Activated naive CD4-positive, alpha-beta T cell treated with anti-CD3 and anti-CD28 coated beads, Interleukin-2, amount 50 U/mL, for 72 hours (primary cell): ENCODE measurements around the gene ISCU. TPM values are rescaled to one million over a fixed set of nuclear protein-coding genes. Genes with fewer than 3 reads are reported as not detected.
A peak's percentile ranks its signal among the peaks of the same experiment; 100 is the strongest.

Experiments used
- ATAC-seq, 2 donors: fragments of 150-1000 bp; cut with Tn5 transposase; 2 replicates each; pipeline ENCODE4 v1.10.0; 2021; ENCODE audit warnings: mild to moderate bottlenecking in 2 of 2, moderate library complexity in 2 of 2
- DNase-seq, 2 donors: peaks; one replicate each; pipeline ENCODE4 v3.0.0; 2021 to 2022; ENCODE audit warnings: low spot score in 2 of 2
- H3K27ac Mint-ChIP-seq, 2 donors: one replicate each; pipeline ENCODE4 v1.8.0; 2022; ENCODE audit warnings: mild to moderate bottlenecking in 2 of 2, mixed read lengths in 2 of 2
- H3K36me3 Mint-ChIP-seq, 2 donors: one replicate each; pipeline ENCODE4 v1.8.0; 2022; ENCODE audit warnings: mixed read lengths in 2 of 2
- H3K9me3 Mint-ChIP-seq, 2 donors: one replicate each; pipeline ENCODE4 v1.8.0; 2022; ENCODE audit warnings: mixed read lengths in 2 of 2
- total RNA-seq, 2 donors: library from RNA; stranded (reverse); gene quantifications; one replicate each; pipeline ENCODE4 v1.2.3, GENCODE V29; 2022

The ISCU gene
- 100 to 1,000 TPM in 1 of 2 donors, 10 to 100 TPM in 1; 53.6 to 158 TPM for total RNA-seq

GRCh38 chr12:108562348-108563135 lies at the start of gene ISCU:
TSS of gene ISCU (plus strand) at chr12:108562596. CDS start at chr12:108562623, 27 bp downstream.
- H3K27ac Mint-ChIP-seq: peak within 1 kb of the TSS; percentile 99 to 100
- H3K9me3 Mint-ChIP-seq: no peaks in the 10 kb centered on the region
- peaks cover 40 to 50% of the 10 kb centered on the region in 2 donors for H3K36me3 Mint-ChIP-seq
- DNase-seq: peak; percentile 99 to 100
- peak; percentile 61 to 72 for ATAC-seq

GRCh38 chr12:108514468-108514972 lies 47.9 kb upstream of the ISCU start:
- peak in 1 of 2 donors; percentile 20 for ATAC-seq
- no peak for DNase-seq
- Mint-ChIP-seq H3K27ac (peak overlapping the region; percentile 91 to 98), H3K36me3 (no peaks in the 10 kb centered on the region), H3K9me3 (no peaks in the 10 kb centered on the region)

DNA sequence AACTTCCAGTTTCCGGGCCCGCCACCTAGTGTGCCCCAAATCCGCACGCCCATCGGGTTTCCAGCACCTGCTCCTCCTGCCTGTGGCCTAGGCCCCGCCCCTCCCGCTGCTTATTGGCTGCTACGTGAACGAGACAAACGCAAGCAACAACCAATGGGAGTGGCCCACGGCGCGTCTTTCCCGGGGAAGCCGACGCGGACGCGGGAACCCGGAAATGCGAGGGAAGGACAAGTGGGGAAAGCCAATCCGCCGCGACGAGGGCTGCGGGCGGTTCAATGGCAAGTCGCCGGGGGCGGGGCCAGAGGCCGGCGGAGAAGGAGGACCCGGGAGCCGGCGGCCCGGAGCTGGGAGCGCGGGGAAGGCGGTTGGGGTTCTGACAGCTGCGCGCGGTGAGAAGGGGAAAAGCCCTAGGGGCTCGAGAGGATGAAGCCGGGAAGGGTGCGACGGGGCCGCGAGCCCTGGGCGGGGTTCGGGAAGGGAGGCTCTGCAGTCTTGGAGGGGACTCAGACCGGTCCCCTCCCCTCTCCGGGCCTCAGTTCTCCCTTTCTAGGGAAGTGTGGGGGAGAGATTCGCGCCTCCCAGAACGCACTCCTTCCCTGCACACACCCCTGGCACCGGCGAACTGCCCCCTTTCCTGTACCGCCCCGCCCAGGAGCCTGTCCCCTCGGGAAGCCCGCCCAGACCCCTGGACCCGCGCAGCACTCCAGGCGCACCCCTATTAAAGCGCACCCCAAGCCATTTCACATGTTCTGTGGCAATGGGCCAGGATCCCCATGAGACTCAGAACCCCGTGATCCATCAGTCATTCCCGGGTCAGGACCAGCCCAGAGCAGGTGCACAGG lies 47.2 kb upstream of the ISCU start, which contains the start of gene FICD:
FICD (plus strand) TSS at position 305 of the 842 bp plus-strand sequence. CDS start 1,696 bp downstream, outside the sequence.
- peak within 1 kb of the TSS; percentile 91 to 98 for H3K27ac Mint-ChIP-seq
- no peaks in the 10 kb centered on the region for H3K36me3 Mint-ChIP-seq
- H3K9me3 Mint-ChIP-seq: no peaks in the 10 kb centered on the region
- ATAC-seq (peak; percentile 92 to 95), DNase-seq (peak; percentile 99)

DNA sequence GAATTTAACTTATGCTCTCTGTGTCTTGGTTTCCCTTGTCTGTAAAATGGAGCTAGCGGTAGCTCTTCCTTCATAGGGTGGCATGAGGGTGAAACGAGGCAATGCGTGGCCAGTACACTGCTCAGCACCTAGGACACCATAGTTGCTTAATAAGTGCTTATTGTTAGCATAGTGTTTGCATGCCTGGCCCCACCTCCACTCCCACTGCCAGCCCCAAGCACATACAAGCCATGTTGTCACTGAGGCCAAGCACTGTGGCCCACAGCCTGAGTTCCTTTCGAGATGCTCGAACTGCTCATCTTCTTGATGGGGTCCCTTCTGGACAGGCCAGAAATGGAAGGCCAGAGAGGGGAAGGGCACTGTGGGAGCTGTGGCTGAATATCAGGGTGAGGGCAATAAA lies 46.5 kb upstream of the ISCU start:
- Mint-ChIP-seq H3K27ac (peak overlapping the region; percentile 91 to 98), H3K9me3 (no peaks in the 10 kb centered on the region), H3K36me3 (peaks cover 0 to 6% of the 10 kb centered on the region in 2 donors)
- no peak for ATAC-seq
- no peak for DNase-seq

- no peak for DNase-seq
- peaks cover 0 to 6% of the 10 kb centered on the region in 2 donors for H3K36me3 Mint-ChIP-seq
- H3K9me3 Mint-ChIP-seq: no peaks in the 10 kb centered on the region
- ATAC-seq: no peak
- peak overlapping the region; percentile 85 to 91 for H3K27ac Mint-ChIP-seq
Observed at GRCh38 chr12:108516511-108517275, 45.7 kb upstream of the ISCU start.

DNA sequence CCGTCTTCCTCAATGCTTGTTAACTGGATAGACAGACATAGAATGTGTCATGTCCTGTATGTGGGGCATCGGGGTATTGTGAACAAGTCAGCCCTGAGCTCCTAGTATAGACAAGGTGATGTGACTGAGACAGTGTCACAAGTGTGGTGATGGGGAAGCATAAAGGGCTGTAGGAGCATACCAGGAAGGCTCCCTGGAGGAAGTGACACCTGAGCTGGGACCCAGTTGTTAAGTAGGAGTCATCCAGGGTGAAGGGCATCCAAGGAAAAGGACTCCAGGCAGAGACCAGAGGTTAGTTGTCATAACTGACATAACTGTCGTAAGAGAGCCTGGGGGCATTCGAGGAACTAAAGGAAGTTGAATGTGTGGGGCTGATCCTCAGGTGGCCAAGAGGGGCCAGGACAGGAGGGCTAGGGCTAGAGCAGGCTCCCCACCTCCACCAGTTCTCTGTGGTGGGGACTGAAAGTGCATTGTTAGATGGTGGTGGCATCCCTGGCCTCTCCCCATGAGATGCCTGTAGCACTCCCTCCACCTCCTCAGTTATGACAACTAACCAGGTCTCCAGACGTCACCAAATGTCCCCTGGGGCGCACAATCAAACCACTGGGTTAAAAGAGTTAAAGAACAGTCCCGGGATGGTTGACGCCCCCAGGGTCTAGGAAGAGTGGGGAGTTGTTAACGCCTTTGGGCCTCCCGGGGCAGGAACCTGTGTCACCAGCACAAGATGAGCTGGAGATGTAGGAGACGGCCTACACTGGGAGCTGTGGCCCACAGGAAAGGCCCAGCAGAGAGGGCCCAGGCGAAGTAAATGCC lies 44.9 kb upstream of the ISCU start:
- DNase-seq: no peak
- peak overlapping the region; percentile 42 to 85 for H3K27ac Mint-ChIP-seq
- H3K9me3 Mint-ChIP-seq: no peaks in the 10 kb centered on the region
- H3K36me3 Mint-ChIP-seq: peaks cover 0 to 6% of the 10 kb centered on the region in 2 donors
- ATAC-seq: no peak

GRCh38 chr12:108518101-108518715 lies 44.2 kb upstream of the ISCU start:
- peak overlapping the region; percentile 42 to 68 for H3K27ac Mint-ChIP-seq
- no peak for DNase-seq
- ATAC-seq: no peak
- H3K9me3 Mint-ChIP-seq: no peaks in the 10 kb centered on the region
- peaks cover 0 to 6% of the 10 kb centered on the region in 2 donors for H3K36me3 Mint-ChIP-seq

- ATAC-seq (no peak), DNase-seq (no peak)
- Mint-ChIP-seq H3K9me3 (no peaks in the 10 kb centered on the region), H3K27ac (peak overlapping the region; percentile 42 to 68), H3K36me3 (peaks cover 0 to 6% of the 10 kb centered on the region in 2 donors)
Observed at GRCh38 chr12:108518716-108519496, 43.5 kb upstream of the ISCU start.

GRCh38 chr12:108519558-108519957 lies 42.8 kb upstream of the ISCU start:
- peaks cover 0 to 6% of the 10 kb centered on the region in 2 donors for H3K36me3 Mint-ChIP-seq
- no peaks in the 10 kb centered on the region for H3K9me3 Mint-ChIP-seq
- ATAC-seq (no peak), DNase-seq (no peak)
- H3K27ac Mint-ChIP-seq: peak overlapping the region in 1 of 2 donors; percentile 65

DNA sequence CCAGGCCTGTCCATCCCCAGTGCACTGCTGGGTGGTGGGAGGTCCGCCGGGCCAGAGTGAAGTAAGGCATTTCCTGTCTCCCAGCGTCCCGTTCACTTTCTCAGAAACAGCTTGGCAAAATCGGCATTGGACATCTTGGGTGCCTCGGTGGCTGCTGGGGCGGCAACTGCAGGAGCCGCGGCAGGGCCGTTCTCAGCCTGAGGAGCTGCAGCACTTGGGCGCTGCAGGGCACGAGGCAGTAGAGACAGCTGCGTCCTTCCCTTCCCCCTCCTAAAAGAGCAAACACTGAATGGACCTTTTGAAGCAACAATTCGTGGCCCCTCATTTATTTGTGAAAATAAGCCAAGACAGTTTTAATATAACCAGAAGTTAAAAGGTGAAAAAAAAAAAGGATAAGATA lies 39.0 kb upstream of the ISCU start:
- peaks cover 6 to 7% of the 10 kb centered on the region in 2 donors for H3K36me3 Mint-ChIP-seq
- DNase-seq: no peak
- no peaks in the 10 kb centered on the region for H3K9me3 Mint-ChIP-seq
- no peak overlapping the region for H3K27ac Mint-ChIP-seq
- no peak for ATAC-seq

- H3K36me3 Mint-ChIP-seq: peaks cover 12 to 14% of the 10 kb centered on the region in 2 donors
- no peak for DNase-seq
- H3K27ac Mint-ChIP-seq: peak overlapping the region in 1 of 2 donors; percentile 22
- H3K9me3 Mint-ChIP-seq: no peaks in the 10 kb centered on the region
- ATAC-seq: peak in 1 of 2 donors; percentile 37
Observed at GRCh38 chr12:108525681-108526080, 36.7 kb upstream of the ISCU start.

DNA sequence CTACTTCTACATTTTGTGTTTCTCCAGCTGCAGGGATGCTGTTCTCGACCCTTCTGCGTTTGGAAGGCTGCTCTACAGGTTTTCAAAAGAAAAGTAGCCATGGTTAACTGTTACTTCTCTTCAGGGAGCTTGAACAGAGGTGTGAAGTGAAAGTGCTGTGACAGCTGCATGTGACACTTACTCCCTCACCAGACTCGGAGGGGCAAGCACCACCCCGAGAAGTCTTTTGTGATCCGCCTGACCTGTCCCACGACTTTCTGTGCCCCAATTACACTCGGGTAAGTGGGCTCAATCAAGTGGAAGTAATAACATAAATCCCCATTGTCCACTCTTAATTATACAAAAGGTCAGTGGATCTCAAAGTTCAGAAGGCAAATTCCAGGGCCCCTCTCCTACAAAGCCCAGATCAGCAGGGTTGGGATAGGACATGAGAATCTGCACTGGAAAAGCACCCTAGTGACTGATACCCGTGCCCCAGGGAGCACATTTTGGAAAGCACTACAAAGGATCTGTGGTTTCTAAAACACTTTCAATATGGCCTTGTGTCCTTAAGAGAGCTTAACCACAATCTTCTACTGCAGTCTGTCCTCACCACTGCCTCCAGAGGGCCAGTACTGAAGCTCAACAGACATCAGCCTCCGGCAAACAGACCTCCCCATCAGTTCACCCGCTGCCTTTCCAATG lies 35.8 kb upstream of the ISCU start:
- Mint-ChIP-seq H3K9me3 (no peaks in the 10 kb centered on the region), H3K27ac (peak overlapping the region; percentile 24 to 67), H3K36me3 (peaks cover 12 to 18% of the 10 kb centered on the region in 2 donors)
- no peak for DNase-seq
- peak in 1 of 2 donors; percentile 66 for ATAC-seq

GRCh38 chr12:108527166-108527496 lies 35.3 kb upstream of the ISCU start:
- Mint-ChIP-seq H3K27ac (peak overlapping the region; percentile 24 to 67), H3K36me3 (peaks cover 12 to 18% of the 10 kb centered on the region in 2 donors)
- no peak for ATAC-seq

GRCh38 chr12:108530161-108530560 lies 32.2 kb upstream of the ISCU start:
- Mint-ChIP-seq H3K36me3 (peaks cover 12 to 17% of the 10 kb centered on the region in 2 donors), H3K9me3 (no peaks in the 10 kb centered on the region), H3K27ac (peak overlapping the region in 1 of 2 donors; percentile 5)
- ATAC-seq (no peak), DNase-seq (no peak)

More at GRCh38 chr12:108527166-108527496, 35.3 kb upstream of the ISCU start:
- no peaks in the 10 kb centered on the region for H3K9me3 Mint-ChIP-seq
- DNase-seq: no peak
